HG03558 (cell line): ENCODE data around the gene TAX1BP3.

Experiments used
- ATAC-seq: cut with Tn5 transposase; IDR thresholded peaks from one replicate; pipeline ENCODE4 v1.9.1; 2021; ENCODE audit warnings: moderate number of reproducible peaks; ENCODE audit not compliant: unreplicated experiment; ENCODE audit errors: extremely low read depth

The TAX1BP3 gene

DNA sequence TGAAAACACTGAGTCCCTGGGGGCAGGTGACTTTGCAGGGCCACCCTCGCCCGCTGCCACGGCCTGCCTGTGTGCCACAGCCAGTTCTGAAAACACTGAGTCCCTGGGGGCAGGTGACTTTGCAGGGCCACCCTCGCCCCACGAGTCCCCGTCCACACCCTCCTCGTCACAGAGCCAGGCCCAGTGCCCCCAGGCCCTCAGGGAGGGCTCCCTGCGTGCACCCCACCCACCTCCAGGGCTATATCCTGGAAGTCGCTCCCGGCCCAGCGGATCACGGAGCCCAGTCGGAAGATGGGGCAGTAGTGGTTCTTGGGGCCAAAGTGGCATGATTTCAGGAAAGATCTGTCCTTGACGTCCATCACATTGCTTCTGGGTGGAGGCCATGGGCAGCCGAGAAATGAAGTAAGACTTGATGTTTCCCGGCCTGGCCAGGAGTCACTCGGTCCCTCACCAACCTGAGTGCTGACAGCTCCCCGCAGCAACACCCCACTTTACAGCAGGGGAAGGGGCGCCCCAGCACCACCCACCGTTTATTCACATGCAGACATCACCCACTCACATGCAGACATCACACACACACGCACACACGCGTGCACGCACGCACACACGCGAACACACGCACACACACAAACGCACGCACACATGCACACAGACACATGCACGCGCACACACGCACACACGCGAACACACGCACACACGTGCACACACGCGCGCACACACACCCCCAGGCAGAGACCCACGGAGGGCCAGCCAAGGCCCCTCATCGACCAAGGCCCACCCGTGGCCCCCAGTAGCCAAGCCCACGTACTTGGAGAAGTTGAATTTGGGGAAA lies 21.1 kb upstream of the TAX1BP3 start:
- ATAC-seq: no peak

DNA sequence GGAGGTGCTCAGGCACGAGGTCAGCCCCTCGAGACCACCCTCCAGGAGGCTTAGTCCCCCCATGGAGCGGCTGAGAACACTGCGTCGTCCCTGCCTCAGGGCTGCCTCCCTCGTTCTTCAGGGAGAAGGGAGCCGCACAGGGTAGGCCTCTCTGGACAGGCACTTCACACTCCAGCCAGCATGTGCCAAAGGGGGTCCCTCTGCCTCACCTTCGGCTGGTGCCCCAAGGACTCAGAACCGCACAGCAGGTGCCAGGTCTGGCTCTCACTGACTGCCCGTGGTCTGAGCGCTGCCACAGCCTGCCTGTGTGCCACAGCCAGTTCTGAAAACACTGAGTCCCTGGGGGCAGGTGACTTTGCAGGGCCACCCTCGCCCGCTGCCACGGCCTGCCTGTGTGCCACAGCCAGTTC lies 20.5 kb upstream of the TAX1BP3 start:
- no peak for ATAC-seq

DNA sequence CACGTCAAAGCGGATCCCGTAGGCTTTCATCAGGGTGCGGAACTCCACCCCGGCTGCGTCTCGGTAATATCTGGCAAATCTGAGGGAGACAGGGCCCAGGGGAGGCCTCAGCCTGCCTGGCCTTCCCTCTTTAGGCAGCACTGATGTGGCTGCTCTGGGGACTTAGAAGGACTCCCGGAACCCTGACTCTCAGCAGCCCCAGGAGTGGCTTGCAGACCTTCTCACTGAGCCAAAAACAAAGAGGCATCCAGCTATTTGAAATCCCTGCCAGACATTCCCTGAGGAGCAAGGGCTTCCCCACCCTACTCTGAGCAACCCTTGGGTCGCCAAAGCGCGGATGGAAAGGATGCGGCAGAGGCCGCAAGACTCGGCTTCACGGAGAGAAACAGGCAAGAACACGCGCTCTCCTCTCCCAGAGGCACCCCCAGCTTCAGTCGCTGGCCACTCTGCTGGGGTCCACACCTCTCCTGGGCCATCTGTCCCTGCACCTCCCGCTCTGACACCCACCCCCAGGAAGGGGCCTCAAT lies 19.7 kb upstream of the TAX1BP3 start:
- no peak for ATAC-seq

GRCh38 chr17:3685174-3685573 lies 16.8 kb upstream of the TAX1BP3 start:
- ATAC-seq: no peak

GRCh38 chr17:3683054-3683511 lies 14.7 kb upstream of the TAX1BP3 start:
- no peak for ATAC-seq

GRCh38 chr17:3682033-3682432 lies 13.7 kb upstream of the TAX1BP3 start:
- ATAC-seq: no peak

GRCh38 chr17:3681565-3681964 lies 13.2 kb upstream of the TAX1BP3 start:
- no peak for ATAC-seq

DNA sequence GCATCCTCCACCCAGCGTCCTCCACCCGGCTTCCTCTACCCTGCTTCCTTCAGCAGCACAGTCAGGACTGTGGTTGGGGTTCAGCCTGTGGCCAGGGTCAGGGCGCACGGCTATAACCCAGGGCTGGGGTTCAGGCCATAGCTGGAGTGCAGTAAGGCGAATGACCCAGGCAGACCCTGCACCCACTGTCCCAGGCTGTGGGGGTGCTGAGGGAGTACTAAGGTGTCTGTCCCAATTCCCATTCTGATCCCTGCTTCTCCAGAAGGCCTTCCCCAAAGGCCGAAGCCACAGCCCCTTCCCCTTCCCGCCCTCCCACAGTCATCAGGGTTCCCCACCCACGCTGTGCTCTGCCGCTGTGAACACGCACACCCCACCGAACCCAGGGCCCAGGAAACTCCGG lies 12.7 kb upstream of the TAX1BP3 start:
- ATAC-seq: no peak

DNA sequence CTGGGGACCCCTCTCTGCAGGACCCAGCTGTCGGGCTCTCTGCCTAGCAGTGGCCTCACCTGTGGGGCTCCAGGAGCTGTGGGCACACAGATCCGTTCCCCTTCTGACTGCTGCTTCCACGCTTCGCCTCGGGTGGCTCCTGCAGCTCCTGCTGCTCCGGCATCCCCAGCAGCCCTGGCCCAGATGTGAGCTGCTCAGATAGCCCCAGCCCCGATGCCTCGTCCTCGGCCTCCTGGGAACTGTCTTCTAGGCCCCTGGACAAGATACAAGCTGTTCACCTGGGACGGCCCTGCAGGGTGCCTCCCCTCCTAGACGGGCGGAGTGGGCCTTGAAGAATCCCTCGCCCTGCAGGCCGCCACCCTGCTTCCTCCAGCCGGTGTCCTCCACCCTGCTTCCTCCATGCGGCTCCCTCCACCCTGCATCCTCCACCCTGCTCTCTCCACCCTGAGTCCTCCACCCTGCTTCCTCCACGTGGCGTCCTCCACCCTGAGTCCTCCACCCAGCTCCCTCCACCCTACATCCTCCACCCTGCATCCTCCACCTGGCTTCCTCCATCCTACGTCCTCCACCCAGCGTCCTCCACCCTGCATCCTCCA lies 11.3 kb upstream of the TAX1BP3 start:
- no peak for ATAC-seq

DNA sequence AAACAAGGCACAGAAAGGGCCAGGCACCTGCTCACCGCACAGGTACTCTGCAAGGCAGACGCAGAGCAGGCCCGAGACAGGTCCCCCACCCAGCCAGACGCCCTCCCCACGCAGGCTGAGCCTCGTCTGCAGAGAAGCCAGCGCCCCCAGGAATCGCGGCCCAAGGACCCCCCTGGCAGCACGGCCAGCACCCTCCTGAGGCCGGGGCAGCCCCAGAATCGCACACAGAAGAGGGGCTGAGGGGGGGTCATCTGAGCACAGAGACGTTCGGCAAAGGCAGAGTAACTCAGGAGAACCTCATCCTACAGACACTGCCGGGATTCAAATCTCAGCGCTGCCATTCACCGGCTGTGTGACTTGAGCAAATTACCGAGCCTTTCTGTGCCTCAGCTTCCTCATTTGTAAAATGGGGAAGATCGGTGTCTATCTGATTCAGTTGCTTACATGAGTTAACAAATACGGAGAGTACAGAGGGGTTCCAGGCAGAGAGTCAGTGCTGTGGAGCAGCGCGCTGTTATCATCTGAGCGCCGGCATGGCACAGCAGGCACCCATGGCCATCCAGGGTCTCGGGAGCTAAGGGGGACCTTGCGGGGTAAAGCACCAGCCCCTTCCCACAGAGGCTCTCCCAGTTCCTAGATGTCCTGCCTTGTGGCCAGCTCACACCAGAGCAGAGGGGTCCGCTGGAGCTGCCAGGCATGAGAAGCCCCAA lies 10.6 kb upstream of the TAX1BP3 start:
- no peak for ATAC-seq

- no peak for ATAC-seq
Measured at GRCh38 chr17:3678095-3678820, 9.9 kb upstream of the TAX1BP3 start.

- ATAC-seq: no peak
Measured at GRCh38 chr17:3675886-3676285, 7.5 kb upstream of the TAX1BP3 start.

- no peak for ATAC-seq
Measured at GRCh38 chr17:3672571-3672970, 4.2 kb upstream of the TAX1BP3 start.

DNA sequence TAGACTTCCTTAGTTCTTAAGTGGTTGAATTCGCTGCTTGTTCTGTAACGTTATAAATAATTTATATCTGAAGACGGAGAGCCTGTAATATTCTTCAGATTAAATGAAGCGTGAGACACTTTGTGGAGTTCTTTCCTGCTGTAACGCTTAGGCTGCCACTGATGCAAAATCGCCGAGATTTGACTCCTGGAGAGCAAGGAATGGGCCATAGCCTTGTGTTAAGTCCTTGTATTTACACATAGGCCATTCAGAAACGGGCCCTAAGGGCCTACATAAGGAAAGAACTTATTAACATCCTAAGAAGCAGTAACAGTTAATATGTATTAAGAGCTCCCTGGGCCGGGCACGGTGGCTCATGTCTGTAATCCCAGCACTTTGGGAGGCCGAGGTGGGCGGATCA lies 1.2 kb upstream of the TAX1BP3 start:
- ATAC-seq: no peak

DNA sequence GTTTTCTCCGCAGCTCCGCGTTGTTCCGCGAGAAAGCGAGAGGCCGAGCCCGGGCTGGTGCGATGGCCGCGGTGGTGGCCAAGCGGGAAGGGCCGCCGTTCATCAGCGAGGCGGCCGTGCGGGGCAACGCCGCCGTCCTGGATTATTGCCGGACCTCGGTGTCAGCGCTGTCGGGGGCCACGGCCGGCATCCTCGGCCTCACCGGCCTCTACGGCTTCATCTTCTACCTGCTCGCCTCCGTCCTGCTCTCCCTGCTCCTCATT lies 638 bp upstream of the TAX1BP3 start:
- ATAC-seq: no peak

DNA sequence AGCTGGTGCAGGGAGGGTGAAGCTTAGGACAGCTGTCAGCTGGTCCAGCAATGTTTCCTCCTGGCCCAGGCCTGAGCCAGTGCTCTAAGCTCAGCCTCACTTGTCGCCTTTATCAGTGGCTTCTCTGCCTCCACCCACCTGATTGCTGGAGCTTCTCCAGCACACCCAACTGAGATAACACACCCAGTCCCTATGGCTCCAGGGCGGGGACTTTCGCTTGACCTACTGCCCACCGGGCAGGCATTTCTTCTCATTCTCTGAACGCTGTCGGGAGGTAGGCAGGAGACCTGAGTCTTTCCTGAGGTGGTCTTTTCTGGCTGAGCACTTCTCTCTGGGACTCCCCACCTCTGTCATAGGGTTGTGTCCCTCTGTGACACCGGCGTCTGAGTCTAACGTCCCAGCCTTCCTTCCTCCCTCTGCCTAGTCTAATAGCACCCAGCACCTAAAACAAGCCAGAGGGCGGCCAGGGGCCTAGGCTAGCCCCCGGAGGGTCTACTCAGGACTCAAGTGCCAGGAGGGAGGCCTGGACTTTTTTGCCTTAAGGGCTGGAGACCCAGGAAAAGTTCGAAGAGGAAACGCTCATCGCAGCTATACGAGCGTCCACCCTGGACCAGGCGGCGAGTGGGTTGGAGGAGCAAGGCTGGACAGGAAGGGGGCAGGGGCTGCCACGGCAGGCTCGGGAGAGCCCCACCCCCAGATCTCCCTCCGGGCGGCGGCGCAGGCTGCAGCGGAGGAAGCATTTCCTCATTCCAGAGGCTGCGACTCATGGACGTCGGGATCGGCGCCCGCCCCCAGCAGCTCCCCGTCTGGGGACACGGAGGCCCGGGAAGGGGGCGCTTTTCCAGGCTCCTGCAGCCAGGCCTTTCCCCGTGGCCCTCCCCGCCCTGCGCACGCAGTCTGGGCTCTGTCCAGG lies 756 bp downstream of the TAX1BP3 start:
- ATAC-seq: no peak

DNA sequence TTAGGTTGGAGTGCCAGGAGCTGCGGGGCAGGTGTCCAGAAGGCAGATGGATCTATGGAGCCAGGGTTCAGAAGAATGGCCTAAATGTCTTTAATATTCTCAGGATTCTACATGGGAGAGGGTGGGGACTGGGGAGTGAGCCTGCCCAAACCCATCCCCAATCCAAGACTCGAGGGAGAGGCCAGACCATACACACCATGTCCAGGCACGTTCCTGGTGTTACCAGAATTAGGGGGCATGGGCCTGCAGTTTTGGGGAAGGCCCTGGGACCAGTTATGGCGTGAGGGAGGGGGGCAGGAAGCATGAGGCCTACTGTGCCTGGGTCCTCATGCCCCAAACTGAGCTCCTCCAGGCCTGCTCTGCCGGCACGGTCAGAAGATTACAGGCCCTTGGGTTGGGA lies 1.9 kb downstream of the TAX1BP3 start:
- ATAC-seq: no peak

GRCh38 chr17:3665834-3666233 lies 2.5 kb downstream of the TAX1BP3 start:
- no peak for ATAC-seq

- ATAC-seq: no peak
Measured at GRCh38 chr17:3663102-3664011, 5.0 kb downstream of the TAX1BP3 start.
